Measurements from ENCODE around the gene GIT2. TPM values are rescaled to one million over a fixed set of nuclear protein-coding genes. Genes with fewer than 3 reads are reported as not detected.

GIT2 gene
- total and polyA plus RNA-seq, 2 donors from 2014 or later = 10.4 to 46.2 TPM

- FAIRE-seq = no peak
- no peak for TF ChIP-seq CTCF (IDR thresholded peaks at IDR 0.05; ENCODE audit: borderline replicate concordance, extremely low read depth, insufficient read depth)
Observed at GRCh38 chr12:110029290-110029815, 33.2 kb upstream of the GIT2 start.

GRCh38 chr12:110028323-110028722, 32.2 kb upstream of the GIT2 start:
- intact Hi-C loops (cut with DNase I) = no loop called here
- no peaks in the 10 kb centered on the region for H3K9me3 ChIP-seq (ENCODE audit: control insufficient read depth in 2 of 3, insufficient read depth in 1 of 3, low read length in 3 of 3)
- H3K9ac ChIP-seq (ENCODE audit: low read length in 3 of 3) = no peak overlapping the region
- H3K27ac ChIP-seq (ENCODE audit: low read depth in 2 of 2, low read length in 2 of 2) = no peak overlapping the region
- no peak overlapping the region for H3K4me3 ChIP-seq (ENCODE audit: low read length in 3 of 3)
- H3K36me3 ChIP-seq (ENCODE audit: control insufficient read depth in 2 of 3, insufficient read depth in 3 of 3, low read length in 3 of 3) = peaks cover 0 to 41% (median 19%) of the 10 kb centered on the region in 3 donors
- no peaks in the 10 kb centered on the region for H3K27me3 ChIP-seq (ENCODE audit: control insufficient read depth, insufficient read depth, low read length)
- DNase-seq = no peak
- no peaks in the 10 kb centered on the region for H3K4me1 ChIP-seq (ENCODE audit: control insufficient read depth in 2 of 3, insufficient read depth in 2 of 3, low read depth in 1 of 3, low read length in 3 of 3)
- no peak for FAIRE-seq
- no peak for TF ChIP-seq CTCF (IDR thresholded peaks at IDR 0.05; ENCODE audit: borderline replicate concordance, extremely low read depth, insufficient read depth)

More at GRCh38 chr12:110029290-110029815, 33.2 kb upstream of the GIT2 start:
- H3K9me3 ChIP-seq (ENCODE audit: control insufficient read depth in 2 of 3, insufficient read depth in 1 of 3, low read length in 3 of 3) = no peaks in the 10 kb centered on the region
- no peaks in the 10 kb centered on the region for H3K4me1 ChIP-seq (ENCODE audit: control insufficient read depth in 2 of 3, insufficient read depth in 2 of 3, low read depth in 1 of 3, low read length in 3 of 3)
- H3K9ac ChIP-seq (ENCODE audit: low read length in 3 of 3) = no peak overlapping the region
- DNase-seq = no peak
- H3K27ac ChIP-seq (ENCODE audit: low read depth in 2 of 2, low read length in 2 of 2) = no peak overlapping the region
- no peaks in the 10 kb centered on the region for H3K27me3 ChIP-seq (ENCODE audit: control insufficient read depth, insufficient read depth, low read length)
- intact Hi-C loops (cut with DNase I) = no loop called here
- peaks cover 0 to 43% (median 25%) of the 10 kb centered on the region in 3 donors for H3K36me3 ChIP-seq (ENCODE audit: control insufficient read depth in 2 of 3, insufficient read depth in 3 of 3, low read length in 3 of 3)
- no peak overlapping the region for H3K4me3 ChIP-seq (ENCODE audit: low read length in 3 of 3)

DNA sequence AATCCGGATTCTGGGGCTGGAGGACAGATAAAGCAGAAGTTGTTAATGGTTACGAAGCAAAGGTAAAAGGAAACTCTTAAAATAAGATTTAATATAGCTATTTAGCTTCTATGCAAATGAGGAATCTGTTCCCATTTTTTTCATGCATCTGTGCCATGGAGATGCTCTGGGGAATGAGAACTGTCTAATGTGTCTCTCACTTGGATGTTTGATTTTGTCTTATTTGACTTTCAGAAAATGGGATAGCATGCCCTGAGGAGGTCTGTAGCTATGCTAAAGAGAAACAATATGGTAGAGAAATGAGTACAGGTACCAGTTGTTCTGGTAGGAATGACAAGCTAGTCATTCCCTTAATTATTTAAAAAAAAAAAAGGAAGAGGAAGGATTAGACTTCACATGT, 27.9 kb upstream of the GIT2 start:
- Histone ChIP-seq H3K27me3 (ENCODE audit: control insufficient read depth, insufficient read depth, low read length) (no peaks in the 10 kb centered on the region), H3K4me3 (ENCODE audit: low read length in 3 of 3) (no peak overlapping the region), H3K36me3 (ENCODE audit: control insufficient read depth in 2 of 3, insufficient read depth in 3 of 3, low read length in 3 of 3) (peaks cover 0 to 49% (median 24%) of the 10 kb centered on the region in 3 donors), H3K4me1 (ENCODE audit: control insufficient read depth in 2 of 3, insufficient read depth in 2 of 3, low read depth in 1 of 3, low read length in 3 of 3) (no peaks in the 10 kb centered on the region), H3K9me3 (ENCODE audit: control insufficient read depth in 2 of 3, insufficient read depth in 1 of 3, low read length in 3 of 3) (no peaks in the 10 kb centered on the region), H3K27ac (ENCODE audit: low read depth in 2 of 2, low read length in 2 of 2) (no peak overlapping the region), H3K9ac (ENCODE audit: low read length in 3 of 3) (no peak overlapping the region)
- intact Hi-C loops (cut with DNase I) = no loop called here
- DNase-seq (no peak), FAIRE-seq (no peak)
- no peak for TF ChIP-seq CTCF (IDR thresholded peaks at IDR 0.05; ENCODE audit: borderline replicate concordance, extremely low read depth, insufficient read depth)
